ENCODE measurements around the gene ALOX5.

DNA sequence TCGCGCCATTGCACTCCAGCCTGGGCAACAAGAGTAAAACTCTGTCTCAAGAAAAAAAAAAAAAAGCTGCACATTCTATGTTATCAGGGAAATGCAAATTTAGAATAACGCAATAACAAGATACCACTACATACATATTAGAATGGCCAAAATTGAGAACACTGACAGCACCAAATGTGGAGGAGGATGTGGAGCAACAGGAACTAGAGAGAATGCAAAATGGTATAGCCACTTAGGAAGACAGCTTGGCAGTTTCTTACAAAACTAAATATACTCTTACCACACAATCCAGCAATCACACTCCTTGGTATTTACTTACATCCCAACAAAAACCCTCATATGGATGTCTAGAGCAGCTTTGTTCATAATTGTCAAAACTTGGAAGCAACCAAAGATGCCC is 76.8 kb downstream of the ALOX5 start:
- TF ChIP-seq, protein P1, sequence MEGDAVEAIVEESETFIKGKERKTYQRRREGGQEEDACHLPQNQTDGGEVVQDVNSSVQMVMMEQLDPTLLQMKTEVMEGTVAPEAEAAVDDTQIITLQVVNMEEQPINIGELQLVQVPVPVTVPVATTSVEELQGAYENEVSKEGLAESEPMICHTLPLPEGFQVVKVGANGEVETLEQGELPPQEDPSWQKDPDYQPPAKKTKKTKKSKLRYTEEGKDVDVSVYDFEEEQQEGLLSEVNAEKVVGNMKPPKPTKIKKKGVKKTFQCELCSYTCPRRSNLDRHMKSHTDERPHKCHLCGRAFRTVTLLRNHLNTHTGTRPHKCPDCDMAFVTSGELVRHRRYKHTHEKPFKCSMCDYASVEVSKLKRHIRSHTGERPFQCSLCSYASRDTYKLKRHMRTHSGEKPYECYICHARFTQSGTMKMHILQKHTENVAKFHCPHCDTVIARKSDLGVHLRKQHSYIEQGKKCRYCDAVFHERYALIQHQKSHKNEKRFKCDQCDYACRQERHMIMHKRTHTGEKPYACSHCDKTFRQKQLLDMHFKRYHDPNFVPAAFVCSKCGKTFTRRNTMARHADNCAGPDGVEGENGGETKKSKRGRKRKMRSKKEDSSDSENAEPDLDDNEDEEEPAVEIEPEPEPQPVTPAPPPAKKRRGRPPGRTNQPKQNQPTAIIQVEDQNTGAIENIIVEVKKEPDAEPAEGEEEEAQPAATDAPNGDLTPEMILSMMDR (IDR thresholded peaks at IDR 0.05), result no peak
- TF ChIP-seq TAF1 (IDR thresholded peaks at IDR 0.05; ENCODE audit: borderline replicate concordance, low read depth, low read length), result no peak
- TF ChIP-seq TEAD4 (IDR thresholded peaks at IDR 0.05; ENCODE audit: borderline replicate concordance, insufficient read depth), result no peak
- TF ChIP-seq, protein P2, sequence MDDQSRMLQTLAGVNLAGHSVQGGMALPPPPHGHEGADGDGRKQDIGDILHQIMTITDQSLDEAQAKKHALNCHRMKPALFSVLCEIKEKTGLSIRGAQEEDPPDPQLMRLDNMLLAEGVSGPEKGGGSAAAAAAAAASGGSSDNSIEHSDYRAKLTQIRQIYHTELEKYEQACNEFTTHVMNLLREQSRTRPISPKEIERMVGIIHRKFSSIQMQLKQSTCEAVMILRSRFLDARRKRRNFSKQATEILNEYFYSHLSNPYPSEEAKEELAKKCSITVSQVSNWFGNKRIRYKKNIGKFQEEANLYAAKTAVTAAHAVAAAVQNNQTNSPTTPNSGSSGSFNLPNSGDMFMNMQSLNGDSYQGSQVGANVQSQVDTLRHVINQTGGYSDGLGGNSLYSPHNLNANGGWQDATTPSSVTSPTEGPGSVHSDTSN (IDR thresholded peaks at IDR 0.05), result no peak
- TF ChIP-seq RAD21 (IDR thresholded peaks at IDR 0.05; ENCODE audit: low read length), result no peak

All from SK-N-SH (cell line).